ENCODE measurements around the gene OR10X1.

Gene OR10X1

DNA sequence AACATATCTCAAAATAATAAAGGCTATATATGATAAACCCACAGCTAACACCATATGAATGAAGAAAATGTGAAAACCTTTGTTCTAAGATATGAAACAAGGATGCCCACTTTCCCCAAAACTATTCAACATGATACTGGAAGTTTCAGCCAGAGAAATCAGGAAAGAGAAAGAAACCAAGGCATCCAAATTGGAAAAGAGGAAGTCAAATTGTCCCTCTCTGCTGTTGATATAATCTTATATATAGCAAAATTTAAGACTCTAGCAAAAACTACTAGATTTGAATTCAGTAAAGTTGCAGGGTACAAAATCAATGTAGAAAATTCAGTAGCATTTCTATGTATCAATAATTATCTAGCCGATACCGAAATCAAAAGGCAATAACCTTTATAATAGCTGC is 21.0 kb upstream of the OR10X1 start:
- no peak overlapping the region for H3K27ac ChIP-seq
- H3K9me3 ChIP-seq: peaks cover 7% of the 10 kb centered on the region
- H3K4me3 ChIP-seq (ENCODE audit: low read depth in 1 of 2, low read length in 1 of 2): no peak overlapping the region
- no peaks in the 10 kb centered on the region for H3K36me3 ChIP-seq
- H3K4me1 ChIP-seq (ENCODE audit: control insufficient read depth in 1 of 2, insufficient read depth in 1 of 2, low read depth in 1 of 2, low read length in 1 of 2): no peaks in the 10 kb centered on the region
- no peaks in the 10 kb centered on the region for H3K27me3 ChIP-seq
- TF ChIP-seq, protein P1, sequence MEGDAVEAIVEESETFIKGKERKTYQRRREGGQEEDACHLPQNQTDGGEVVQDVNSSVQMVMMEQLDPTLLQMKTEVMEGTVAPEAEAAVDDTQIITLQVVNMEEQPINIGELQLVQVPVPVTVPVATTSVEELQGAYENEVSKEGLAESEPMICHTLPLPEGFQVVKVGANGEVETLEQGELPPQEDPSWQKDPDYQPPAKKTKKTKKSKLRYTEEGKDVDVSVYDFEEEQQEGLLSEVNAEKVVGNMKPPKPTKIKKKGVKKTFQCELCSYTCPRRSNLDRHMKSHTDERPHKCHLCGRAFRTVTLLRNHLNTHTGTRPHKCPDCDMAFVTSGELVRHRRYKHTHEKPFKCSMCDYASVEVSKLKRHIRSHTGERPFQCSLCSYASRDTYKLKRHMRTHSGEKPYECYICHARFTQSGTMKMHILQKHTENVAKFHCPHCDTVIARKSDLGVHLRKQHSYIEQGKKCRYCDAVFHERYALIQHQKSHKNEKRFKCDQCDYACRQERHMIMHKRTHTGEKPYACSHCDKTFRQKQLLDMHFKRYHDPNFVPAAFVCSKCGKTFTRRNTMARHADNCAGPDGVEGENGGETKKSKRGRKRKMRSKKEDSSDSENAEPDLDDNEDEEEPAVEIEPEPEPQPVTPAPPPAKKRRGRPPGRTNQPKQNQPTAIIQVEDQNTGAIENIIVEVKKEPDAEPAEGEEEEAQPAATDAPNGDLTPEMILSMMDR (IDR thresholded peaks at IDR 0.05): no peak

DNA sequence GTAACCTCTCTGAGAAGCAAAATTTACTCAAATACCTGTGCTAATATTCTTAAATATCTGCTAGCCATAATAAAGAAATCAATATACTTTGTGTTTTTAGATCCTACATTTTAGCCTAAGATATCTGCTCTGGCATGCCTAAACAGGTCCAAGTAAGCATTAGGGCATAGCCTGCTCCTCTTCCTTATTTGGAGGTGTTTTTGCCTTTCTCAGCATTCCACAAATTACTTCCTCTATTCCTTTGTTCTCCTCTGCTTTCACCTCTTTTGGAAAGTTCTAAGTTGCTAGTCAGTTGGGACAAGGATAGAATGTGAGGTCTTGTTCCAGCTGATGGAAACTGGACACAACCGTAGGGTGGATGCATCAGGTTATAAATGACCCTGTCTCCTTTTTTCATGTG is 7.2 kb upstream of the OR10X1 start:
- TF ChIP-seq, protein P1 (IDR thresholded peaks at IDR 0.05): no peak
- H3K4me1 ChIP-seq (ENCODE audit: control insufficient read depth in 1 of 2, insufficient read depth in 1 of 2, low read depth in 1 of 2, low read length in 1 of 2): no peaks in the 10 kb centered on the region
- peaks cover 9% of the 10 kb centered on the region for H3K9me3 ChIP-seq
- H3K27me3 ChIP-seq: no peaks in the 10 kb centered on the region
- no peak overlapping the region for H3K4me3 ChIP-seq (ENCODE audit: low read depth in 1 of 2, low read length in 1 of 2)
- H3K27ac ChIP-seq: no peak overlapping the region
- no peaks in the 10 kb centered on the region for H3K36me3 ChIP-seq

DNA sequence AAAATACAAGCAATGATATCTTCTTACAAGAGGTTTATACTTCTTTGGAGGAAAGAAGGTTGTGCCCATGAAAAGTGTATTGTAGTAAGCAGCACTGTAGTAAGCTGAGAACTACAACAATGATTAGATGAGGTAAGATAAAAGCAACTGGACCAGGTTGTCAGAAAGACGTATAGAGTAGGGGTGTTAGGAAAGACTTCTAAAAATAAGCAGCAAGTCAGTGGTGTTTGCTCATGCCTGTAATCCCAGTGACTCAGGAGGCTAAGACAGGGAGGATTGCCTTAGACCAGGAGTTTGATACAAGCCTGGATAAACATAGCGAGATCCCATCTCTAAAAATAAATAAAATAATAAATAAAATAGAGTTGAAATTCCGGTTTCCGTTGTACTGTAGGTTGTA is 4.3 kb upstream of the OR10X1 start:
- Histone ChIP-seq H3K9me3 (peaks cover 9% of the 10 kb centered on the region), H3K4me3 (ENCODE audit: low read depth in 1 of 2, low read length in 1 of 2) (no peak overlapping the region), H3K27me3 (no peaks in the 10 kb centered on the region), H3K36me3 (no peaks in the 10 kb centered on the region), H3K4me1 (ENCODE audit: control insufficient read depth in 1 of 2, insufficient read depth in 1 of 2, low read depth in 1 of 2, low read length in 1 of 2) (no peaks in the 10 kb centered on the region), H3K27ac (no peak overlapping the region)
- TF ChIP-seq, protein P1 (IDR thresholded peaks at IDR 0.05): no peak

DNA sequence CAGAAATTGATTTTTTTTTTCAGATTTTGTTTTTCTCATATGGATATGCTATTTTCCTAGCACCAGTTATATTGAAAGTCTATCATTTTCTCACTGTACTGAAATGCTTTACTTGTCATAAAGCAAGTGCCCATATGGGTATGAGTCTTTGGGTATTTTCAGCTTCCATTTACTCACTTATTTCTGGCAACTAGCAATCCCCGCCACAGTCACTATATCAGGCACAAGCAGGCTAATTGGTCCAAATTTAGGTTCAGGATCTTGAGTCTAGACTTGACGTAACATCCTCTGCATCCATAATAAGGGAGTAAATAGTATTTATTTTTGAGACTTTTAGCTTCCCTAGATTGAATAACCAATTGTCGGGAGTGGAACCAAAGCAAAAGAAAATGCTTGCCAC is 2.1 kb downstream of the OR10X1 start:
- no peaks in the 10 kb centered on the region for H3K27me3 ChIP-seq
- H3K36me3 ChIP-seq: no peaks in the 10 kb centered on the region
- no peak overlapping the region for H3K4me3 ChIP-seq (ENCODE audit: low read depth in 1 of 2, low read length in 1 of 2)
- no peak overlapping the region for H3K27ac ChIP-seq
- TF ChIP-seq, protein P1 (IDR thresholded peaks at IDR 0.05): no peak
- no peaks in the 10 kb centered on the region for H3K9me3 ChIP-seq
- H3K4me1 ChIP-seq (ENCODE audit: control insufficient read depth in 1 of 2, insufficient read depth in 1 of 2, low read depth in 1 of 2, low read length in 1 of 2): no peaks in the 10 kb centered on the region

DNA sequence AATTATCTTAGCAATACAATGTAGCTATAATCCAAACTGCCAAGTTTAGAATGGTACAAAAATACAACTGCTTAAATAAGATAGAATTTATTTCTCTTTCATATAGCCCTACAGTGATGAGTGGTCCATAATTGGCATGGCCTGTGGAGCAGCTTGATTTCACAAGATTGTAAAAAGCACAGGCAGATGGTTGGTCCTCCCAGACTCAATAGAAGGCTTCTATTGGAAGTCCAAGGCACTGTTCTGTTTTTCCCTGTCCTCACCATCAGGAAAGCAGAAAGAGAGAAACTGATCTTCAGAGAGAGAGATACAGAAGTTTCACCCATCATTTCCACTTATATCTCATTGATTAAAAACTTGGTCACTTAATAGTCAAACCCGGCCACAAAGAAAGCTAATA is 7.5 kb downstream of the OR10X1 start:
- H3K27ac ChIP-seq: no peak overlapping the region
- no peak overlapping the region for H3K4me3 ChIP-seq (ENCODE audit: low read depth in 1 of 2, low read length in 1 of 2)
- H3K9me3 ChIP-seq: no peaks in the 10 kb centered on the region
- H3K27me3 ChIP-seq: no peaks in the 10 kb centered on the region
- H3K36me3 ChIP-seq: no peaks in the 10 kb centered on the region
- no peaks in the 10 kb centered on the region for H3K4me1 ChIP-seq (ENCODE audit: control insufficient read depth in 1 of 2, insufficient read depth in 1 of 2, low read depth in 1 of 2, low read length in 1 of 2)
- TF ChIP-seq, protein P1 (IDR thresholded peaks at IDR 0.05): no peak

DNA sequence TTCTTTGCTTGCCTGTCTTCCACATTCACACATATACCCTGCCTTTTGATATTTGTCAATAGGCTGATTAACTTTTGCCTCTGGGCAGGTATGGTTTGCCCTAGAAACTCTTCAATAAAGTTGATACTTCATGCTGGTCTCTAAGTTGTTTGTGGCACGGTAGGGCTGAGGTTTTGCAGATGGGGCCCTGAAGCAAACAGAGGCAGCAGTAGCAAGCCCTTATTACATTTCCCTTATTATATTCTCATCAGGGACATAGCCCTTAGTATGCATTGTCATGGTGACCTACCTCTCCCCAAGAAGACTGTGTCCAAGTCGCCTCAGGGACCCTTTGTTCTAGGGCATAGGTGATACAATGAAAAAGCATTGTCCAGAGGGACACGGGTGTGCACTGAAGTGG is 9.2 kb downstream of the OR10X1 start, which contains the start of gene OR6P1:
Gene OR6P1, minus strand, starts transcription at position 101 of the 400 bp plus-strand sequence. CDS start 6,976 bp downstream, outside the sequence.
- Histone ChIP-seq H3K4me3 (ENCODE audit: low read depth in 1 of 2, low read length in 1 of 2) (no peak within 1 kb of the TSS), H3K27ac (no peak within 1 kb of the TSS)
- TF ChIP-seq, protein P1 (IDR thresholded peaks at IDR 0.05): no peak

More for the DNA sequence above, 9.2 kb downstream of the OR10X1 start, which contains the start of gene OR6P1:
- Histone ChIP-seq H3K9me3 (no peaks in the 10 kb centered on the region), H3K4me1 (ENCODE audit: control insufficient read depth in 1 of 2, insufficient read depth in 1 of 2, low read depth in 1 of 2, low read length in 1 of 2) (no peaks in the 10 kb centered on the region), H3K36me3 (no peaks in the 10 kb centered on the region), H3K27me3 (no peaks in the 10 kb centered on the region)
